GM12878 (cell line): ENCODE data around the gene TDRKH. TPM values are rescaled to one million over a fixed set of nuclear protein-coding genes. Genes with fewer than 3 reads are reported as not detected.

ENCODE experiments used
- BHLHE40 ChIP-seq, 2 experiments: fragments of 450-650 bp in 1 of 2; IDR thresholded peaks; 2 replicates each; pipeline ENCODE4 v1.6.1; 2011 to 2017; ENCODE audit warnings: low read depth in 2 of 2, borderline replicate concordance in 1 of 2, improper control_type of control experiment in 1 of 2, low read length in 1 of 2, mild to moderate bottlenecking in 1 of 2
- CHD2 ChIP-seq: IDR thresholded peaks from 2 replicates; pipeline ENCODE4 v1.6.1; 2011; ENCODE audit warnings: low read depth, low read length, improper control_type of control experiment, borderline replicate concordance
- CTCF ChIP-seq, 3 experiments: IDR thresholded peaks in 2 of 3; conservative IDR thresholded peaks in 1 of 3; 2 replicates each; pipeline ENCODE4 v1.5.1; 2011; ENCODE audit warnings: low read depth in 3 of 3, low read length in 3 of 3, mild to moderate bottlenecking in 3 of 3, control low read depth in 2 of 3, moderate library complexity in 2 of 3, inconsistent platforms in 1 of 3, mixed read lengths in 1 of 3; ENCODE audit not compliant: control insufficient read depth in 2 of 3, insufficient read depth in 1 of 3; ENCODE audit errors: extremely low read depth in 1 of 3
- ETV6 ChIP-seq, 2 experiments: fragments of 450-650 bp in 1 of 2; IDR thresholded peaks in 1 of 2; conservative IDR thresholded peaks in 1 of 2; 2 replicates each; pipeline ENCODE4 v1.6.1; 2014; ENCODE audit warnings: antibody characterized with exemption in 1 of 2, borderline replicate concordance in 1 of 2, low read depth in 1 of 2, mild to moderate bottlenecking in 1 of 2, moderate library complexity in 1 of 2
- FOXK2 ChIP-seq: fragments of 450-650 bp; IDR thresholded peaks from 2 replicates; pipeline ENCODE4 v1.6.1; 2017; ENCODE audit warnings: mild to moderate bottlenecking, moderate library complexity
- GABPA ChIP-seq: IDR thresholded peaks from 2 replicates; pipeline ENCODE4 v1.6.1; 2014; ENCODE audit warnings: antibody characterized with exemption, low read depth, mild to moderate bottlenecking, inconsistent platforms
- HDGF ChIP-seq: fragments of 450-650 bp; IDR thresholded peaks from 2 replicates; pipeline ENCODE4 v1.6.1; 2016; ENCODE audit warnings: antibody characterized with exemption
- MYC ChIP-seq: IDR thresholded peaks from 2 replicates; pipeline ENCODE4 v1.6.1; 2011; ENCODE audit warnings: mild to moderate bottlenecking, low read length, moderate library complexity, inconsistent platforms; ENCODE audit not compliant: insufficient read depth, insufficient replicate concordance, insufficient read length, severe bottlenecking
- NFIC ChIP-seq: IDR thresholded peaks from 2 replicates; pipeline ENCODE4 v1.6.1; 2012; ENCODE audit warnings: low read depth, mild to moderate bottlenecking, inconsistent platforms, low read length, moderate library complexity
- PBX3 ChIP-seq: IDR thresholded peaks from 2 replicates; pipeline ENCODE4 v1.6.1; 2011; ENCODE audit warnings: mild to moderate bottlenecking, low read depth, low read length, moderate library complexity; ENCODE audit not compliant: insufficient replicate concordance
- POLR2A ChIP-seq: IDR thresholded peaks from 2 replicates; pipeline ENCODE4 v1.6.1; 2011; ENCODE audit warnings: low read depth, mild to moderate bottlenecking, low read length
- PRDM15 ChIP-seq: fragments of 450-650 bp; formaldehyde crosslinking; IDR thresholded peaks from 2 replicates; pipeline ENCODE4 v1.4.0; 2020; ENCODE audit warnings: mild to moderate bottlenecking, moderate library complexity
- RAD21 ChIP-seq: IDR thresholded peaks from 2 replicates; pipeline ENCODE4 v1.6.1; 2011; ENCODE audit warnings: mild to moderate bottlenecking, low read depth, low read length, moderate library complexity; ENCODE audit not compliant: insufficient read depth
- SIN3A ChIP-seq: IDR thresholded peaks from 2 replicates; pipeline ENCODE4 v1.6.1; 2012; ENCODE audit warnings: low read depth, low read length, improper control_type of control experiment
- STAT1 ChIP-seq: fragments of 450-650 bp; conservative IDR thresholded peaks from 2 replicates; pipeline ENCODE4 v1.6.1; 2014; ENCODE audit warnings: antibody characterized with exemption, mild to moderate bottlenecking
- TAF1 ChIP-seq: IDR thresholded peaks from 2 replicates; pipeline ENCODE4 v1.6.1; 2011; ENCODE audit warnings: mild to moderate bottlenecking, low read depth, low read length, borderline replicate concordance
- TARDBP ChIP-seq: IDR thresholded peaks from 2 replicates; pipeline ENCODE4 v1.6.1; 2016; ENCODE audit warnings: borderline replicate concordance
- TBL1XR1 ChIP-seq: IDR thresholded peaks from 2 replicates; pipeline ENCODE4 v1.6.1; 2012; ENCODE audit warnings: low read depth, low read length, improper control_type of control experiment
- TCF12 ChIP-seq: IDR thresholded peaks from 2 replicates; pipeline ENCODE4 v1.6.1; 2011; ENCODE audit warnings: low read depth, mild to moderate bottlenecking, low read length
- ZNF622 ChIP-seq: fragments of 450-650 bp; IDR thresholded peaks from 2 replicates; pipeline ENCODE4 v1.6.1; 2017; ENCODE audit warnings: mild to moderate bottlenecking, inconsistent platforms
- ZZZ3 ChIP-seq: IDR thresholded peaks from 2 replicates; pipeline ENCODE4 v1.6.1; 2011; ENCODE audit warnings: low read depth; ENCODE audit not compliant: control insufficient read depth, insufficient read length
- polyA plus RNA-seq, 11 experiments: library from polyadenylated mRNA; depleted of rRNA in 4 of 11; unstranded in 6 of 11; stranded (reverse) in 5 of 11; fragments of >200 nt; fragmentation: Nextera tagmentation in 4 of 11; fragmentation: Illumina TruSeq in 1 of 11; extraction: Ambion mirVana in 4 of 11; extraction: Trizol in 1 of 11; gene quantifications; 1 replicate in 1 of 11; 2 replicates in 10 of 11; pipeline versions ENCODE4 v1.2.1 to v1.2.3, GENCODE V29; 2011 to 2016; ENCODE audit warnings: inconsistent platforms in 2 of 11, missing spikeins in 2 of 11, low read depth in 1 of 11
- total RNA-seq, 4 experiments: library from RNA; depleted of rRNA in 3 of 4; stranded (reverse); fragments of >200 nt in 3 of 4; fragmentation: Illumina TruSeq in 1 of 4; extraction: Trizol in 1 of 4; gene quantifications; 2 replicates each; pipeline versions ENCODE4 v1.2.1 to v1.2.3, GENCODE V29; 2013 to 2021

The TDRKH gene
- total and polyA plus RNA-seq, 10 of the 15 experiments (the other 5 are each of a cell fraction or from before 2014, with no cell fraction given): 1.3 to 8.4 (median 2.9) TPM

GRCh38 chr1:151762941-151763921 lies 27.1 kb downstream of the TDRKH start, which contains the start of gene MRPL9 (continued):
- TF ChIP-seq MYC: peak; percentile 97
- TF ChIP-seq HDGF: no peak
- 0 out of 2 replicates have a peak, but pooled peaks have one; percentile 30 for TF ChIP-seq FOXK2
- no peak for TF ChIP-seq RAD21
- TF ChIP-seq TCF12: peak; percentile 73; the same call in 1 of the 2 replicates
- peak; percentile 88; the same call in 1 of the 2 replicates for TF ChIP-seq TARDBP
- no peak for TF ChIP-seq ETV6 (conservative IDR thresholded peaks at IDR 0.05 in 1 of 2, IDR thresholded peaks at IDR 0.05 in 1 of 2; ENCODE audit: borderline replicate concordance in 1 of 2, low read depth in 1 of 2)
- TF ChIP-seq CTCF (IDR thresholded peaks at IDR 0.05 in 2 of 3, conservative IDR thresholded peaks at IDR 0.05 in 1 of 3; ENCODE audit: control insufficient read depth in 2 of 3, extremely low read depth in 1 of 3, insufficient read depth in 1 of 3, low read depth in 3 of 3, low read length in 3 of 3): no peak
- peak; percentile 45; the same call in 1 of the 2 replicates for TF ChIP-seq SIN3A
- peak; percentile 88; the same call in 1 of the 2 replicates for TF ChIP-seq TAF1
- TF ChIP-seq PBX3: no peak
- TF ChIP-seq STAT1: 0 out of 2 replicates have a peak, but pooled peaks have one; percentile 49
- TF ChIP-seq TBL1XR1: no peak
- TF ChIP-seq ZNF622: no peak
- TF ChIP-seq GABPA: no peak
- TF ChIP-seq CHD2: 0 out of 2 replicates have a peak, but pooled peaks have one; percentile 58
- TF ChIP-seq POLR2A: peak; percentile 90
- peak; percentile 32; the same call in 1 of the 2 replicates for TF ChIP-seq NFIC
- TF ChIP-seq BHLHE40 (IDR thresholded peaks at IDR 0.05; ENCODE audit: borderline replicate concordance in 1 of 2, low read depth in 2 of 2, low read length in 1 of 2): peak in 1 of 2 experiments; percentile 26; a peak in 1 of 4 replicates
- TF ChIP-seq PRDM15 (CRISPR knock-in tag): no peak
- no peak for TF ChIP-seq ZZZ3
